RCC 7860 (cell line): ENCODE data around the gene USP43.
"Not testable (repeated sequence)": the region's sequence is repeated elsewhere in the genome, so short reads cannot be mapped to it uniquely, and the experiment has no call there.

Experiments
- DNase-seq: peaks from one replicate; pipeline ENCODE4 v3.0.0-alpha.2; 2015; ENCODE audit warnings: low spot score
- FAIRE-seq: peaks from 2 replicates; lab custom pipeline; 2012; peaks lifted over from hg19 to GRCh38; lab: Jason Lieb, UNC

The USP43 gene

GRCh38 chr17:9661027-9661426, 15.7 kb downstream of the USP43 start:
- FAIRE-seq: no peak
- DNase-seq: no peak

GRCh38 chr17:9663511-9663910, 18.2 kb downstream of the USP43 start:
- DNase-seq, FAIRE-seq: not testable (repeated sequence)

GRCh38 chr17:9666461-9667050, 21.2 kb downstream of the USP43 start:
- DNase-seq (no peak), FAIRE-seq (no peak)

GRCh38 chr17:9668517-9668916, 23.2 kb downstream of the USP43 start:
- DNase-seq (peak; percentile 88), FAIRE-seq (peak; percentile 89)

- FAIRE-seq: no peak
- DNase-seq: no peak
Observed at GRCh38 chr17:9669551-9670008, 24.3 kb downstream of the USP43 start.

- no peak for DNase-seq
- FAIRE-seq: no peak
Observed at GRCh38 chr17:9670596-9670995, 25.3 kb downstream of the USP43 start.

GRCh38 chr17:9671559-9671958, 26.2 kb downstream of the USP43 start:
- FAIRE-seq (no peak), DNase-seq (no peak)

GRCh38 chr17:9672266-9672665, 26.9 kb downstream of the USP43 start:
- FAIRE-seq: no peak
- DNase-seq: no peak

- FAIRE-seq (no peak), DNase-seq (no peak)
Observed at GRCh38 chr17:9672691-9673090, 27.4 kb downstream of the USP43 start.

- no peak for FAIRE-seq
- peak; percentile 4 for DNase-seq
Observed at GRCh38 chr17:9676084-9676483, 30.8 kb downstream of the USP43 start.

GRCh38 chr17:9676820-9677310, 31.5 kb downstream of the USP43 start:
- peak; percentile 97 for DNase-seq
- FAIRE-seq: peak; percentile 97

GRCh38 chr17:9677411-9677810, 32.1 kb downstream of the USP43 start:
- FAIRE-seq (peak; percentile 59), DNase-seq (peak; percentile 70)

GRCh38 chr17:9677896-9678295, 32.6 kb downstream of the USP43 start:
- no peak for DNase-seq
- FAIRE-seq: no peak

- FAIRE-seq: no peak
- peak; percentile 9 for DNase-seq
Observed at GRCh38 chr17:9684955-9685621, 39.8 kb downstream of the USP43 start.

- DNase-seq (no peak), FAIRE-seq (no peak)
Observed at GRCh38 chr17:9693755-9694154, 48.4 kb downstream of the USP43 start.

- FAIRE-seq: no peak
Observed at GRCh38 chr17:9696279-9697044, 51.1 kb downstream of the USP43 start.

GRCh38 chr17:9700136-9700535, 54.8 kb downstream of the USP43 start:
- FAIRE-seq: no peak

More at GRCh38 chr17:9696279-9697044, 51.1 kb downstream of the USP43 start:
- no peak for DNase-seq

GRCh38 chr17:9700754-9701476, 55.6 kb downstream of the USP43 start:
- DNase-seq: no peak
- FAIRE-seq: no peak

More at GRCh38 chr17:9700136-9700535, 54.8 kb downstream of the USP43 start:
- no peak for DNase-seq

GRCh38 chr17:9702482-9702881, 57.2 kb downstream of the USP43 start:
- no peak for FAIRE-seq

GRCh38 chr17:9702914-9703780, 57.8 kb downstream of the USP43 start:
- DNase-seq (no peak), FAIRE-seq (no peak)

More at GRCh38 chr17:9702482-9702881, 57.2 kb downstream of the USP43 start:
- no peak for DNase-seq
